Measurements from ENCODE around the gene CCR7. TPM values are rescaled to one million over a fixed set of nuclear protein-coding genes. Genes with fewer than 3 reads are reported as not detected.

Gene CCR7
- total and polyA plus RNA-seq, 2 of the 4 experiments (the other 2 are of a cell fraction) = 0.14 to 0.36 TPM

DNA sequence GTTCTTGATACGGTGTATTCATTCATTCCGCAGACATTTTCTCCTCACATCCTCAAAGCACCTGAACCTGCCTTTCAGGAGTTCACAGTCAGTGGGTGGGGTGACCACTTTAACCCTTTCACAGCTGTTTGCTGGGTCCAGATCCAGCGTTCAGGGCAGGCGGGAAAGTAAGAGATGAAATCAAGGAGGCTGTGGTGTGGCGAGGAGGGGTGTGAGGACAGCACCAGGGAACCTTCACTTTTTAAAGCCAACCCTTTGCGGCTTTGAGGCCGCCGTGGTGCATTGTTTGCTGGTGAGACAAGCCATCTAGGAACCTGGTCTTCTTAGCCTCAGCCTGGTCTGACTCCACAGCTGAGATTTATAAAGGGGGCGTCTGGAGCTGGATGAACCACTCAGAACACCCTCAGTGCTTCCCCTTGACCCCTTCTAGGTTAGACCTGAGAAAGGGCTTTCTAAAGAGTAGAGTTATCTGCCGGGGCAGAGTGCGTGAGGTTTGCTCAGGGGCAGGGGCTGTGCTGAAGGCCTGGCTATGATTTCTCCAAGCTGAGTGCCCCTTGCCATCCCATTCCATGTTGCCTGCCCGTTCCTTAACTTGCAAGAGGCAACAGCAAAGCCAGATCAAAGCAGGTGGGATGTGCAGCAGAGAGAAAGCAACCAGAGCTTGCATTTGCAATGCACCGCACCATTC, 933 bp downstream of the CCR7 start:
- POLR2A ChIA-PET (ENCODE audit: unreplicated experiment) = no interaction called here
- WGBS, 2 experiments (ENCODE audit: extremely low coverage in 2 of 2, insufficient read length in 1 of 2) = 57% methylated on average over 1 of the region's 13 CpGs; no CpG with 5 or more reads in 1 of the 2 experiments
- no peak overlapping the region for H3K4me3 ChIP-seq (ENCODE audit: insufficient read depth, low read depth, low read length)
- H4K91ac ChIP-seq (ENCODE audit: insufficient read depth, low read depth, low read length) = no peak overlapping the region
- intact Hi-C loops (cut with micrococcal nuclease) (no loop called here), dilution Hi-C loops (cut with HindIII; ENCODE audit: low sequenced_read_pairs, unreplicated experiment) (no loop called here), in situ Hi-C loops (cut with MboI; ENCODE audit: low sequenced_read_pairs) (no loop called here)
- H3K27me3 ChIP-seq (ENCODE audit: control insufficient read depth, insufficient read depth, low read length) = peaks cover 39% of the 10 kb centered on the region
- H2AFZ ChIP-seq (replicated peaks; ENCODE audit: low read length, poor library complexity) = peak overlapping the region; percentile 16
- CTCF ChIA-PET = no interaction called here
- H3K18ac ChIP-seq (ENCODE audit: low read depth, low read length) = no peak overlapping the region
- BruUV-seq (replicated peaks) = no TSS peak
- TF ChIP-seq RFX5 (IDR thresholded peaks at IDR 0.05; ENCODE audit: low read depth, low read length) = no peak
- no peak for TF ChIP-seq SMC3 (IDR thresholded peaks at IDR 0.05; ENCODE audit: low read depth, low read length)
- TF ChIP-seq CHD1 (IDR thresholded peaks at IDR 0.05; ENCODE audit: low read depth, low read length) = no peak
- TF ChIP-seq NFE2L2 (IDR thresholded peaks at IDR 0.05; ENCODE audit: low read depth, low read length) = no peak
- TF ChIP-seq CEBPB (IDR thresholded peaks at IDR 0.05; ENCODE audit: low read depth, low read length) = no peak
- no peak for TF ChIP-seq MAFK (IDR thresholded peaks at IDR 0.05; ENCODE audit: low read depth, low read length)
- no peak for TF ChIP-seq FOS (IDR thresholded peaks at IDR 0.05; ENCODE audit: low read depth, low read length)
- TF ChIP-seq BHLHE40 (IDR thresholded peaks at IDR 0.05; ENCODE audit: low read depth, low read length) = no peak
- TF ChIP-seq MAZ (IDR thresholded peaks at IDR 0.05; ENCODE audit: borderline replicate concordance, low read depth, low read length) = no peak
- no peak for TF ChIP-seq RAD21 (IDR thresholded peaks at IDR 0.05; ENCODE audit: low read length)
- no peak for TF ChIP-seq USF2 (IDR thresholded peaks at IDR 0.05; ENCODE audit: low read depth, low read length)
- no peak for TF ChIP-seq RCOR1 (IDR thresholded peaks at IDR 0.05; ENCODE audit: insufficient replicate concordance, low read length)
- TF ChIP-seq ELK1 (IDR thresholded peaks at IDR 0.05; ENCODE audit: borderline replicate concordance, low read depth, low read length) = no peak
- H3K23ac ChIP-seq (ENCODE audit: low read depth, low read length) = no peak overlapping the region
- no peak overlapping the region for H4K5ac ChIP-seq (ENCODE audit: low read depth, low read length)
- no peak overlapping the region for H2BK15ac ChIP-seq (ENCODE audit: low read depth, low read length)
- H3K9ac ChIP-seq (ENCODE audit: low read depth, low read length) = no peak overlapping the region
- H3K9me1 ChIP-seq (ENCODE audit: insufficient read depth, low read length) = no peaks in the 10 kb centered on the region
- H3K4me2 ChIP-seq (ENCODE audit: low read depth, low read length) = no peak overlapping the region
- H2AK5ac ChIP-seq (ENCODE audit: low read depth, low read length) = no peak overlapping the region
- no peak overlapping the region for H3K4ac ChIP-seq (ENCODE audit: low read depth, low read length)
- no peak overlapping the region for H2AK9ac ChIP-seq (replicated peaks; ENCODE audit: low read depth, low read length, poor library complexity)
- H3K79me1 ChIP-seq (ENCODE audit: low read depth in 1 of 2, low read length in 2 of 2) = no peaks in the 10 kb centered on the region; a peak in 1 of 4 replicates
- H2BK20ac ChIP-seq (ENCODE audit: low read depth, low read length) = no peak overlapping the region
- H4K8ac ChIP-seq (ENCODE audit: low read depth in 2 of 2, low read length in 2 of 2) = no peak overlapping the region
- H3K4me1 ChIP-seq (ENCODE audit: control insufficient read depth, insufficient read depth, low read length) = peaks cover 8% of the 10 kb centered on the region
- no peak overlapping the region for H2BK120ac ChIP-seq (ENCODE audit: low read depth, low read length)
- DNase-seq (no peak), ATAC-seq (ENCODE audit: low read depth) (no peak)
- H3K14ac ChIP-seq (replicated peaks; ENCODE audit: low read depth, low read length) = no peak overlapping the region
- no peaks in the 10 kb centered on the region for H3K36me3 ChIP-seq (ENCODE audit: control insufficient read depth, insufficient read depth, low read length)
- H2BK5ac ChIP-seq (ENCODE audit: low read depth, low read length, poor library complexity, severe bottlenecking) = no peak overlapping the region
- H4K20me1 ChIP-seq (ENCODE audit: insufficient read depth, low read length) = no peaks in the 10 kb centered on the region
- no peak overlapping the region for H3K27ac ChIP-seq (ENCODE audit: insufficient read depth, low read length)
- no peak overlapping the region for H3K56ac ChIP-seq (ENCODE audit: extremely low read depth, insufficient read depth, low read length)
- peaks cover 8% of the 10 kb centered on the region for H3K9me3 ChIP-seq (ENCODE audit: control insufficient read depth, insufficient read depth, low read length)

Data from IMR-90 (cell line).